NCI-H2171 (cell line): ENCODE data around the gene RREB1.

ENCODE experiments used
- DNase-seq: peaks from one replicate; lab custom pipeline; 2025; lab: John Stamatoyannopoulos, UW

Gene RREB1

DNA sequence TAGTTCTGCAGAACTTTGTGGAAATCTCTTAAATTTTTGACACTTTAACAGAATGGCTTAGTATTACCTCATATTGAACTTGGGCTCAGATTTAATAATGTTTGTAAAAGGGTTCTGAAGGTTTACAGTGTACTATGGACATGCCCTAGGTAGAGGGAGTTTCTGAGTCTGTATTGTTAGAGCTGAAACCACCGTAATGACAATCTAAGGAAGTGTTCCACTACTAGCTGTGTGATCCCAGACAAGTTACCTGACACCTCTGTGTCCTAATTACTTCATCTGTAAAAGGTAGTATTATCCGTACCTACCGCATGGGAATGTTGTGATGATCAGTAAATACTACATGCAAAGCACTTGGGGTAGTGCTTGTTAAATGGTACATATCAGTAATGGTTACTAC is 86.9 kb downstream of the RREB1 start:
- no peak for DNase-seq

DNA sequence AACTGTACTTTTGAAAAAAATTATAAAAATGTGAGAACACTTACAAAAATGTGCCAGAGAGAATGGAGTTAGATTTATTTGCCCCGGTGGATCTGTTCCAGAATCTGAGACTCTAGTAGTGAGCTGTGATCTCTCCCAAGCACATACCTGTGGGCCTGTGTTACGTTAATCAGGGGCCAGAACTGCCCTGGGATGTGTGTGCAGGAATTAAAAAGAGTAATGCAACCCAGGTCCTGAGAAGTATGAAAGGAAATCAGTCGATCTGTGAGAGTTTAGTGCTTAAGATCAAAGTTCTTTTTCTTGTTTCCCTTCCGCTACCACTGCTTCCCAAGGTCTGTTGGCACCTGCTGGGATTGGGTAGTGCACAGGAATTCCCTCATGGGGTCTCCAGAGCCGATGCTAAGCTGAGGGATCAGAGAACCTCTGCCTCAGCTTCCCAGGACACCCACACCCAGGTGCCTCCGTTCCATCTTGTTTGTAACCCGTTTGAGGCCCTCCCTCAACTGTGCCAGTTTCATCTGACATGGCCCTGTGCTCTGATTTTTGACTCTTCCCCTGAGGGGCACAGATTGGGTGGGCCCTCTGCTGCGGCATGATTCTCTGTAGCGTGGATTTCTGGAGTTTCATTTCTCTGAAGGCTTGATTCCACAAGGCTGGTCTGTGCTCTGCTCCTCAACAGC is 87.7 kb downstream of the RREB1 start:
- no peak for DNase-seq

DNA sequence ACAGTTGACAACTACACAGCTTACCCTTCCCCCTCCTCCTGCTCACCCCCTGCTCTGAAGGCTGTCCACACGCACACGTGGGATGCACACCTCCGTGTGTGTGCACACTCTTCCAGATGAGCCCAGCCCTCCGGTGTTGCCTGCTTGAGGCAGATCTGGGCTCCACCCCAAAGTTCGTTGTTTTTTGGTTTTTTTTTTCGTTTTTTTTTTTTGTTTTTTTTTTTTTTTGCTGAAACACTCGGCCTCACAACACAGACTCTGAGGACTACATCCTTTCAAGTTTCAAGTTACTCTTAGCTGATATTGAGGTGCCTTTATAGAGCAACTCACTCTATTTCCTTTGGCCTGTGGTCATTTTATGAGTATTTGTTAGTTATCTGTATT is 88.2 kb downstream of the RREB1 start:
- DNase-seq: no peak

DNA sequence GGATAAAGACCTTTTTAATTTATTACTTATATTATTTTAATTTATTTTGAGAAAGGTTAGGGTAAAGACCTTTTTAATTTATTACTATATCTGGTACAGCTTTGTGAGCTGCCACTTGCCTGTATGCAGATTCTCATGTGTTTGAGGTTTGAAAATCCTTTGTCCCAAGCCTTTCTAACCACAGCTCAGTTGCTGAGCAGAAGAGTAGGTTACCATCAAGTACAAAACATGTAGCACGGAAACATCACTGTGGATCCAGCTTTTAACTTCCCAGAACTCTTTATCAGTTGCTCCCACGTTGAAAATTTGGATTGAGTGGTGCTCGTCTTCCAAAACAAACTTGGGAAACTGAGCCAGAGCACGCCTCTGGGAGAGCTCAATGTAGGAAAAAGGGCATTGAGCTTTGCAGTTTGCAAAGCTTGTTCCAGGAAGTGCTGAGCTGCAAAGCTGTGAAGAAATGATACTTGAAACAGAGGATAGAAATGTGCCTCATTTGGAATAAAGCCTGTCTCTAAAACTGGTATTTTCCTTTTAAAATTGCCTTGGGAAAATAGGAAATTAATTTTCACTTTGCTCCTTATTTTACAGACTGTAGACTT is 89.0 kb downstream of the RREB1 start:
- DNase-seq: no peak

DNA sequence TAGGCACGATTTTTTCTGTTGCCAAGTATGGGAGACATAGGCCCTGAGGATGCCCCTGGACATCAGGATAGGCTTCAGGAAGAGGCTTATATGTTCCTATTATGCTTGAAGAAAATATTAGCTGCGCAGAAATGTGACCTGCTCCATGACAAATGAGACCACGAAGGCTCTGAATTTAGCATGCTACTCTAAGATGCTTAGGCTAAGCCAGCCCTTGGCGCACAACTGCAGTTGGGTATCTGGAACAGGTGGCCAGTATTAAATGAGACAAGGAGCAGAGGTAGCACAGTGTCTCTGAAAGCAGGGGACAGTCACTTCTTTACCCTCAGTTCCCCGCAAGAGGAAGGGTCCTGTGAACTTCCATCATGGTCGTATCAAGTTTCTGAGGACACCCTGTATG is 90.0 kb downstream of the RREB1 start:
- DNase-seq: no peak

DNA sequence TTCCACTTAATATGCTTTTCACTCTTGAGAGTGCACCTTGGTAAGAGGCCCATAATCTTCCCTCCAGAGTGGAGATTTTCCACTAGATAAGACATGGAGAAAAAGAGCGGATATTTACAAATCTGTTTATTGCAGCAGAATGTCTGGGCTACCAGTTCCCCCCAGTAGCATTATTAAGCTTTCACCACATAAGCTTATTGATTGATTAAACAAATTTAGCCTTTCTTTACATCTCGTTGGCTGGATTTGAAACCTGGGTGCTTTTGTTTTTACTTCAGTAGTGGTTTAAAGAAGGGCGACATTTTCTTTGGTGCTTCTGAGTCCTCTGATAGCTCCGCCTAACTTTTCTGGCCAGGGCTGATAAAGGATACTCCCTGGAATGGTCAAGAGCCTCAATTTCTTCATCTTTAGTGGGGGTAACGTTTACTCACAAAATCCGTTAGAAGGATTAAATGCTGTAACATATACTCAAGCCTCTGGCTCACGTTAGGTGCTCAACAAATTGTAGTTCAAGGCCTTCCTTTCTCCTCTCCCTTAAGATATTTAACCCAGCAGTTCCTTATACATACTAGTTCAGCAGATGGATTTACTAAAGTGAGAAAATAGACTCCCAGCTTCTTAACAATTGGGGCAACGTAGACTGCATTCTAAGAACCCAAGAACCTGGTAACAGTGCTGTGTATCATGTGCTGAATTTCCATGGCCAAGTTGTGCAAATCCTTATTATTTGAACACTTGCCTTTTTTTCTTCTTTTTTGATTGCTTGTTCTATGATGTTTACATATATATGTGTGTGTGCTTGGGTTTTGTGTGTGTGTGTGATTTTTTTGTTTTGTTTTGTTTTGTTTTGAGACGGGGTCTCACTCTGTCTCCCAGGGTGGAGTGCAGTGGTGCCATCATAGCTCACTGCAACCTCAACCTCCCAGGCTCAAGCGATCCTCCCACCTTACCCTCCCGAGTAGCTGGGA is 91.4 kb downstream of the RREB1 start:
- no peak for DNase-seq

DNA sequence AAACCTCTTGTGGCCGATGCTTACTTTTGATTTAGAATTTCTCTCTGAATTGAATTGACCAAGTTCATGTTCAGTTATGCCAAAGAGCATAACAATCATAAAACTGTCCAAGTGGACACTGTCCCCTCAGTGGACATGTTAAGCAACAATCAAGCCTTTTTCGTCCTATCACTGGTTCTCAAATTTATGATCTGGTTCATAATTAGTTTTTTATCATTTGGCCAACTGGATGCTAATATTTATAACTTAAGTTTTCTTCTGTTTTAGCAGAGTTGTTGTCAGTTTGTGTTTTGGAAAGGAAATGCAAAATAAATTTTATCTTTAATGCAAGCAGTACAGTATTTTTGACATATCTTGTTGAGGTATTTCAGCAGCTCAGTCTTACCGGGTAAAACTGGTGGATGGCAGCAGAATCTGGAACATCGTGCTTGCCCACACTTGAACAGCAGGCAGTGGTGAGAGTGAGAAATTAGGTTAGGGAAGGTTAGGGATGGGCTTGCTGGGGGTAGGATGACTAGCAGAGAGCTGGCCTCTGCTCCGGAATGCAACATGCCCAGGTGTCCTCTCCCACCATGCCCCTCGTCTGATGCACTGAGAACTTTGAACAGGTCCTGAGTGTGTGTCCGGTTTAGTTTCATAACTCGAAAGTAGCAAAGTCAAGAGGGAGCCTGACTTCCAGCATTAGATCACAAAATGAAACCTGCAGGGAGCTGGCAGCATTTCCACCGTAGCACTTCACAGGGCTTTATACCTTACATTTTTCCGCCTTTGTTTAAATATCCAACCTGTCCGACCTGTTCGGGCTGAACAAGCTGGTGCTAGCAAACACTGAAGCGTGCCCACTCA is 93.1 kb downstream of the RREB1 start:
- DNase-seq: no peak

DNA sequence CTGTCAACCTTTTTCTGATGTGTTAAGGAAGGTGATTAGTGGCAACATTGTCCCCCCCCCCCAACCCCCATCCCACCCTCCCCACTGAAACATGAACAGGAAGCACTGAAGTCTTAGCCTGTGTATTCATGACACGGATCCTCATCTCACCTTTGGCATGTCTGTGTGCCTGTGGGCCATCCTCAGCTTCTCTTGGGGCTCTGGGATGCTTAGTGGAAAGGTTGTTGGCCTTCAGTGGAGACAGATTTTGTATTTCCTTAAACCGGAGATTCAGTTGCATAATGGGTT is 93.6 kb downstream of the RREB1 start:
- no peak for DNase-seq

DNA sequence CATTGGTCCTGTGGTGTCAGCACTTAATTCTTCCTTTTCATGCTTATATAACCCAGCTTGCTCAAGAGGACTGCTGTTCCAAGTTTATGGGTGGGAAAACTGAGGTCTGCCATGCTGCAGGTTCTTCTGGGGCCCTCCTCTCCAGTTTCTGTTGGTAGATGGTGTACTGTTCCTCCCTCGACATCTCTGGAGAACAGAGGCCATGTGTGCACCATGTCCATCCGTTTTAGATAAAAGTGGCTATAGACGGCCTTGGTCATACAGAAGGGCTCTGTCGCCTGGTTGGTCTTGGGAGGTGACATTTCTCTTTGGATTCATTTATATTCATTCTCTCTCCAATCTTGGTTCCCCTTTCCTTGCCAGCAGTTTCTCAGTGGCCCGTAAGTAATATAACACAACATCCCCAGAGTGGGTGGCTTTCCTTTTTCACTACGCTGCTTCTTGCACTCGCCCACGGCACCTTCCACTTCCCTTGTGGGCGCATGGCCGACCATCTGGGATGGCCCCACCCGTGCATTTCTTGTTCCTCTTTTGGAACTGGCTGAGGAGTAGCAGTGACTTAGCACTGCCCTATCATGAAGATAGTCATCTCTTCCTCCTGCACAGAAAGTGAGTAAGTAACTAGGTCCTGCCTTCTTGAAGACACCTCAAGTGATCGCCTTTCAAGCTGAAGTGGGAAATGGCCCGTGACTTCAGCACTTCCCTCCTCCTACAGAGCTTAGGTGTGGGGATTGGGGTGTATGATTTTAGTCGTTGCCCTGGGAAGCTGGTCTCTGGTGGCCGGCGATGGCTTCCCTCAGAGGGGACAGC is 94.2 kb downstream of the RREB1 start:
- no peak for DNase-seq

DNA sequence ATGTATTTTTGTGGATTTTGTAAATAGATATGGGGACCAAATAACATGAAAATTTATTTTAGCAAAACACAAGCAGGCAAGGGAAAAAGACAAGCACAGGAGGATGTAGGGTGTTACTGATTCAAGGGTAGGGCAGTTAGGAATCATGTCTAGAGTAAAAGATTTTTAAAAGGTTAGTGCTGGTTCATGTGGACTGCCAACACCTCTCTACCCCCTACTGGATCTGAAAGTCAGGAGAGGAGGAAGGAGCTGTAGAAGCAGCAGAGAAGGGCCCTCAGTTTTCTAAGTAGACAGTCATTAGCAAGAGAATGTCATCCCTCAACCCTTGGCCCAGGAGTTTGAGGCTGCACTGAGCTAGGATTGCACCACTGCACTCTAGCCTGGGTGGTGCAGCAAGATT is 95.2 kb downstream of the RREB1 start:
- no peak for DNase-seq

DNA sequence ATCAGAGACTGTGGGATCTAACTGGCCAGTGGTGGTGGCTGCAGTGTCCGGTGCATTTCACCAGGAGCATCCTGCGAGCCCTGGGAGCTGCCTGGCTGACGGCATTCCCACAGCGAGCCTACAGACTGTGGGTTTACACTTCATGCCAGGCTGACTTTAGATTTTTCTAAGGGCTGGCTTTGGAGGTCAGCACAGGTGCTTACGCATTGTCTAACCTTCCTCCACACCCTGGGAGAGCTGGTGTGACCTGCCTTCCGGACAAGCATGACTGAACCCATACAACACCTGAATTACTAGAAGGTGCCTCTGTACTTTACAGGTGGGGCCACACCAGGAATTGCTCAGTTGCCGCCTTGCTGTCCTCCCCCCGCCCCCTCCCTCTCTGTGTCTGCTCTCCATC is 96.2 kb downstream of the RREB1 start:
- DNase-seq: no peak

DNA sequence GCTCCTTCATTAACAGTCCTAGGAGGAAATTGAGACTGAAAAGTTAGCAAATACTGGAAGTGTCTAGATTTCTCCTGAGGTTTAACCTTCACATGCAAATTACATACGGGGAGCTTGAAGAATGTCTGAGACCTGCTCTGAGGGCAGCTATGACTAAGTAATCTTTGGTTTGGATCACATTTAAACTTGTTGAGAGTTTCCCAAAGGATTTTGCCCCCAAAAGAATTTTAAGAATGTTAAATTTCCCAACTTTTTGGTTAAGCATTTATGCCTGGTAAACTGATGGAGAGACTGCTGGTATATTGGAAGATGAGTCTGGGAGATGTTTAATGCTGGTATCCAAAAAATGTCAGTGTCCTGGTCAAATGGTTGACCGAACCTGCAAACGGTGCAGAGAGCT is 97.0 kb downstream of the RREB1 start:
- DNase-seq: no peak

DNA sequence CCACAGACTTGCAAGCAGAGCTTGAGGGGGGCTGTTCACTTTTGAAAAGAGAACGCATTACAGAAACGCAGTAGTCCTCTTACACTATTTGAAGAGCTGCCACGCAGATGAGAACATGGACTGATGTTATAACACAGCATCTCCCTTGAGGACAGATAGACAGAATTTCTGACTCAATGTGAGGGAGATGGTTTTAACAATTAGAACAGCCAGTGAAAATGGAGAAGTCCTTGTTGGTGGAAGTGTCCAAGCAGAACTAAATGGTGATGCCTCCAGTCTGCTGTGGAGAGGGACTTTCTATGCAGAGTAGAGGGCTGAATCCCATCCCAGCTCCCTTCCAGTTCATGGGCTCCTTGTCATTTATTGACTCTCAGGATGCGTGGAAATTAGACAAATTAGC is 100.0 kb downstream of the RREB1 start:
- DNase-seq: no peak

DNA sequence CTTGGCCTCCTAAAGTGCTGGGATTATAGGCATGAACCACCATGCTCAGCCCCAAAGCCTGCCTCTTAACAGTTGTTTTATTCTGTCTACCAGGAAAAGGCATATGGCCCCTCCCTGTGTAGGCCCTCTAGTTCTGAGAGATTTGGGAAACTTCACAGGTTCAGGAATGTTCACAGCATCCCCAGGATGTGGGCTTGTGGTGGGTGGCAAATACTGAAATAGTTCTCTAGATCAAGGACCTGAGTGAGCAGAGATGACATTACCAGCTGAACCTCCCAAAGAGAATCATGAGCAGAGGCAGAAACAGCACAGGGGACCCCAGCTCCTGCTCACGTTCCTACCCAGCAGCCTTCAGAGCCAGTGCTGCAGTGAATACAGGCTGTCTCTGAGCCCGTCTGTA is 105.7 kb downstream of the RREB1 start:
- DNase-seq: no peak

DNA sequence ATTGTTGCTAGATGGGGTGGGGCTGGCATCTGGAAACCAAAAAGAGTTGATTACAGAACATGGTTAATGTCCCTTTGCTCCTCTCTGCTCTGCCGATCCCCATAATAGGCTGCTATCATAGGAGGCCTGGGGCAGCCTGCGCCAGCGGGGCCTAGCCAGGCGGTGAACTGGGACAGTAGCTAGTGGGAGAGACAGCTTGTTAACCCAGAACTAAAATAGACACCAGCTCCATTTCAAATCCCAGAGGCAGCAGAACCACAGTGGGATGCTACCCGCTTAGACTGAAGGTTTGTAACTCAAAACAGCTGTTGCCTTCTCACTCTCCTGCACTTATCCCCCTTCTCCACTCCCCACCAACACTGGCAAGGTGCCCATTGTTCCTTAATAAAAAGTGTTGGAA is 106.7 kb downstream of the RREB1 start:
- DNase-seq: no peak

DNA sequence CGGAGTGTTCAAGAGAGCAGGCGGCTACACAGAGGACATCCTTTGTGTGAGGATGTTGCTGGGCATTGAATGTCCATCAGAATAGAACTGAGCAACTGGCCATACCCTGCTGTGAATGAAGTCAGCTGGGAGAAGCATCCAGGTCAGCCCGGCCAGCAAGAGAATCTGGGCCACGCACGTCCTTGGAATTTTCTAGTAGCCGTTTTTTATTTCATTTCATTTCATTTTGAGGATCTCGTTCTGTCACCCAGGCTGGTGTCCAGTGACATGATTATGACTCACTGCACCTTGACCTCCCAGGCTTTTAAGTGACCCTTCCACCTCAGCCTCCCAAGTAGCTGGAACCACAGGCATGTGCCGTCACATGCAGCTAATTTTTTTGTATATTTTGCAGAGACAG is 107.4 kb downstream of the RREB1 start:
- no peak for DNase-seq

DNA sequence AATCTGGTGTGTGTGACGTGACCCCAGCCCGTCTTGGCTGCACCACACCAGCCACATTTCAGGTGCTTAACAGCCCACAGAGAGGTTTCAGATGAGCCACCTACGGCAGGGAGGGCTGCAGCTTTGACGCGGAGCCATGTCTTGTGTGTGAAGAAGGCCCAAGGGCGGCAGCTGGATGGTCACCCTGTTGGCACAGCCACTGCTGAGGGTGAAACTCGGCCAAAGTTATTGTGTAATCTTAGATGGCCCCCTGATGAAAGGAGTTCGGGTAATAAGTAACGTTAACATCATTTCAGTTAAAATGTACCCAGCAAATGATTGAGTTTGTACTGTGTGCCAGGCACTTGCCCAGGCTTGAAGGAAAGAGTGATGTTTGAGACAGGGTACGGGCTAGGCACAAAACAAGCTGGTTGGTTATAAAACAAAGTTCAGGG is 108.1 kb downstream of the RREB1 start:
- DNase-seq: no peak

DNA sequence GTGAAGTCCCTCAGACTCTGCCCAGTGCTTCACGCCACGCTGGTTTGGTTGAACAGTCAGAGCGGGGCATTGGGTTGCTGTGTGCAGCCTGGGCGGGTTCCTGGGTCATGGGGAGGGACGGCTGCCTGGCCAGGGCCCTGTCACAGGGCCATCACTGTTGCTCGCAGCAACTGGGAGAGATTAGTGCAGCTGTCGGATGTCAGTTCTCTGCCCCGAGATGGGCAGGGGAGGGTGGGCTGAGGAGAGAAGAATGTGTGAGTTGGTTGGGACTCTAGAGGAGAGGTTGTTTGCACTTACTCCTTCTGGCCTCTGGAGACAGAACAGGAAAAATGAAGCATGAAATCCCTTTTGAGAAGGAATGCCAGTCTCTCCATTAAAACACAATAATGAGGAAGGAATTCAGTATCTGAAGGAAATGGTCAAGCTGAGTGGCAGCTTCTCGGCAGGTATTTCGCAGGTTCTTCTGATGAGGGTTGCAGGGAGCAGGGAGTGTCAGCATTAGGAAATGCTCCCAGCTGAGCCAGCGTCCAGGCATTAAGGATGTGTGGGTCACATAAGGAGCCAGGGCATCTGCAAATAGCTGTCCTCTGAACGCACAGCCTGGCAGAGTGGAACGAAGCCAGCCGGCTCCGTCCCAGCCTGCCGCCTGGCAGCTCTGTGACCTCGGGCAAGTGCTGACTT is 109.3 kb downstream of the RREB1 start:
- no peak for DNase-seq

DNA sequence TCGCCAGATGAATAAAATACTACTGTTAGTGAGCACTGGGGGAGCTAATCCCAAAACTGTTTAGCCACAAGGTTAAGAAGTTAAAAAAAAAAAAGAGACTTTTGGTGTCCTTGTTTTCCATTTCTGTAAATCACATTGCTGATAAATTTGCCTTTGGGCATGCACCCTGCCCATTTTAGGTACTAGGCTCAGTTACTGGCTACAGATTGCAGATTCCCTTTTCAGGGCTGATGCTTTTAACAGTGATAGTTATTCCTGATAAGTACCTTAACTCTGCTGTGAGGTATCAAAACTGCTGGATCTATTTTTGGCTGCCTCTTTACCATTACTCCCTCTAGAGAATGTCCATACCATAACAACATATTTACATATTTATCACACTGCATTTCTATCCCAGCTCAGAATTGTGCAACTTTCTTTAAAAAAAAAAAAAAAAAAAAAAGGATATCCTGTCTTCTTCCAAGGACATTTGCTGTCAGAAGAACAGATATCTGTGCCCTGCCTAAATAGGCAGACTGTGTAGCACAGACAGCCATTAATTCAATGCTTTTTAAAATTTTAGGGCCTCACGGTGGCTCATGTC is 110.7 kb downstream of the RREB1 start:
- no peak for DNase-seq

DNA sequence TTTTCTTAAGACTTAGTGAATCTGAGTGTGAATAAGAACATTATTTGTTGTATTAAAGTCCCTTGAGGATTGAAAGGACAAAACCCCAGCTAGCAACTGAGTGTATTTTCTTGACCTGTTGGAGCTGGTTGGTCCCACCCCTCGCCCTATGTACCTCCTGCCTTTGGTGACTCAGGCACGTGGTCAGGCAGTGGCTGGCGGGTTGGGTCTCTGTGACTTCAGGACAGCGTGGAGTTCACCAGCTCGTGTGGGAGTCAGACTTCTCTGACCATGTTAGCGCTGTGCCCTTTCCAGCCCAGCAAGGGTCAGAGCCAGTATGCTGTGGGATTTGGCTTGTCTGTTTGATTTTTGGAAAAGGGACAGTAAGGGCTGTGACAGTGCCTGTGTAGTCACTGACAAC is 111.5 kb downstream of the RREB1 start:
- no peak for DNase-seq

DNA sequence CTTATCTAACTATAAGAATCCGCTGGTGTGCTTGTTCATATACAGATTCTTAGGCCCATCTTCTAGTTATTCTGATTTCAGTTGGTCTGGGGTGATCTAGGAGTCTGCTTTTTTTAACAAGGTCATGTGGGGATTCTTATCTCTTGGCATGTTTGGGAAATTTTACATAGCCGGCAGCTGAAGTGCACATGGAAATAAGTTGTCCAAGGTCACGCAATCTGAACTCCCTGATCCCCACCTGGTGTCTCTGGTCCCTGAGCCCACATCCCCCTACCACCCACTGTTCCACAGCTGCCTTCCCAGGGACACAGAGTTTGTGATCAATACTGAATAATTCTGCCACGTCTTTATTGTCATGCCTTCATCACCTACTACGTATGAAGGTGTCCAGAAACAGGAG is 114.4 kb downstream of the RREB1 start:
- no peak for DNase-seq
